ENCODE results near the gene POMGNT1.

Gene POMGNT1

GRCh38 chr1:46210561-46210960 is 12.3 kb upstream of the POMGNT1 start:
- DNase-seq (ENCODE audit: low read depth, low spot score) = no peak

- no peak for DNase-seq (ENCODE audit: low read depth, low spot score)
Observed at GRCh38 chr1:46206399-46206798, 8.2 kb upstream of the POMGNT1 start.

GRCh38 chr1:46205791-46206190 is 7.6 kb upstream of the POMGNT1 start:
- DNase-seq (ENCODE audit: low read depth, low spot score) = no peak

- no peak for DNase-seq (ENCODE audit: low read depth, low spot score)
Observed at GRCh38 chr1:46205141-46205540, 6.9 kb upstream of the POMGNT1 start.

- no peak for DNase-seq (ENCODE audit: low read depth, low spot score)
Observed at GRCh38 chr1:46204406-46204742, 6.1 kb upstream of the POMGNT1 start.

GRCh38 chr1:46203738-46204405 is 5.6 kb upstream of the POMGNT1 start:
- DNase-seq (ENCODE audit: low read depth, low spot score) = no peak

GRCh38 chr1:46199233-46199749 is 1.1 kb upstream of the POMGNT1 start:
- no peak for DNase-seq (ENCODE audit: low read depth, low spot score)

GRCh38 chr1:46197560-46197963 is 672 bp downstream of the POMGNT1 start:
- no peak for DNase-seq (ENCODE audit: low read depth, low spot score)

GRCh38 chr1:46196609-46197008 is 1.6 kb downstream of the POMGNT1 start:
- DNase-seq (ENCODE audit: low read depth, low spot score) = no peak

GRCh38 chr1:46194641-46195193 is 3.5 kb downstream of the POMGNT1 start:
- no peak for DNase-seq (ENCODE audit: low read depth, low spot score)

GRCh38 chr1:46193984-46194570 is 4.2 kb downstream of the POMGNT1 start:
- DNase-seq (ENCODE audit: low read depth, low spot score) = no peak

- no peak for DNase-seq (ENCODE audit: low read depth, low spot score)
Observed at GRCh38 chr1:46193285-46193684, 4.9 kb downstream of the POMGNT1 start.

GRCh38 chr1:46192171-46192570 is 6.1 kb downstream of the POMGNT1 start:
- no peak for DNase-seq (ENCODE audit: low read depth, low spot score)

- no peak for DNase-seq (ENCODE audit: low read depth, low spot score)
Observed at GRCh38 chr1:46191033-46191701, 7.1 kb downstream of the POMGNT1 start.

- no peak for DNase-seq (ENCODE audit: low read depth, low spot score)
Observed at GRCh38 chr1:46190539-46190938, 7.7 kb downstream of the POMGNT1 start.

- DNase-seq (ENCODE audit: low read depth, low spot score) = no peak
Observed at GRCh38 chr1:46188295-46189030, 9.8 kb downstream of the POMGNT1 start.

GRCh38 chr1:46187106-46187869 is 10.9 kb downstream of the POMGNT1 start:
- DNase-seq (ENCODE audit: low read depth, low spot score) = no peak

- DNase-seq (ENCODE audit: low read depth, low spot score) = no peak
Observed at GRCh38 chr1:46186076-46186475, 12.2 kb downstream of the POMGNT1 start.

- no peak for DNase-seq (ENCODE audit: low read depth, low spot score)
Observed at GRCh38 chr1:46184920-46185658, 13.1 kb downstream of the POMGNT1 start.

- DNase-seq (ENCODE audit: low read depth, low spot score) = no peak
Observed at GRCh38 chr1:46183926-46184557, 14.2 kb downstream of the POMGNT1 start.

Data from smooth muscle cell of the brain vasculature (primary cell).